SK-N-SH (cell line): ENCODE results near the gene ALPK3. TPM values are rescaled to one million over a fixed set of nuclear protein-coding genes. Genes with fewer than 3 reads are reported as not detected.

Source experiments
- CTCF ChIA-PET: fragments of 300-600, 350-600 bp; formaldehyde crosslinking; extraction: SDS; loops from one replicate; lab custom pipeline; 2021; lab: Yijun Ruan, JAX
- POLR2A ChIA-PET: fragments of 350-600 bp; sonication (Branson Sonifier 250); formaldehyde crosslinking; extraction: SDS; loops from one replicate; lab custom pipeline; 2020; ENCODE audit warnings: antibody characterized with exemption, inconsistent platforms; lab: Yijun Ruan, JAX
- DNase-seq: peaks from one replicate; pipeline ENCODE4 v3.0.0; 2012
- H2AFZ ChIP-seq: fragments of 200-600 bp; sonication (generic); 2 replicates; pipeline ENCODE4 v1.8.1; 2016; ENCODE audit warnings: antibody characterized with exemption, mild to moderate bottlenecking, low read depth
- H3F3A ChIP-seq: fragments of 200-600 bp; sonication (generic); replicated peaks from 2 replicates; pipeline ENCODE3; 2016; ENCODE audit warnings: antibody characterized with exemption, mild to moderate bottlenecking; ENCODE audit not compliant: insufficient read depth
- H3K27ac ChIP-seq, 2 experiments: fragments of 200-500 bp in 1 of 2; fragments of 200-600 bp in 1 of 2; sonication (Bioruptor generic) in 1 of 2; sonication (generic), shearing (Covaris generic) in 1 of 2; 2 replicates each; pipeline versions ENCODE4 v1.5.1 to v1.6.1; 2014 to 2016; ENCODE audit warnings: low read depth in 2 of 2, inconsistent platforms in 1 of 2, low read length in 1 of 2, mild to moderate bottlenecking in 1 of 2, mixed read lengths in 1 of 2
- H3K27me3 ChIP-seq: fragments of 200-600 bp; sonication (generic), shearing (Covaris generic); 2 replicates; pipeline ENCODE4 v1.6.1; 2016; ENCODE audit warnings: mixed run types; ENCODE audit not compliant: insufficient read depth
- H3K36me3 ChIP-seq, 2 experiments: fragments of 200-500 bp in 1 of 2; fragments of 200-600 bp in 1 of 2; sonication (Bioruptor generic) in 1 of 2; sonication (generic) in 1 of 2; replicated peaks in 1 of 2; 2 replicates each; pipeline versions ENCODE3 to v1.5.1; 2014 to 2016; ENCODE audit warnings: low read length in 1 of 2, mild to moderate bottlenecking in 1 of 2; ENCODE audit not compliant: insufficient read depth in 2 of 2, control insufficient read depth in 1 of 2
- H3K4me1 ChIP-seq, 2 experiments: fragments of 200-500 bp in 1 of 2; fragments of 200-600 bp in 1 of 2; sonication (Bioruptor generic) in 1 of 2; sonication (generic), shearing (Covaris generic) in 1 of 2; 2 replicates each; pipeline versions ENCODE4 v1.5.1 to v1.6.1; 2014 to 2016; ENCODE audit warnings: low read depth in 1 of 2, low read length in 1 of 2, mixed run types in 1 of 2; ENCODE audit not compliant: insufficient read depth in 2 of 2, control insufficient read depth in 1 of 2
- H3K4me2 ChIP-seq: fragments of 200-600 bp; sonication (generic), shearing (Covaris generic); 2 replicates; pipeline ENCODE4 v1.6.1; 2017; ENCODE audit warnings: mixed run types
- H3K4me3 ChIP-seq, 2 experiments: fragments of 200-500 bp in 1 of 2; fragments of 200-600 bp in 1 of 2; sonication (Bioruptor generic) in 1 of 2; sonication (generic), shearing (Covaris generic) in 1 of 2; 2 replicates each; pipeline versions ENCODE4 v1.5.1 to v1.8.1; 2014 to 2016; ENCODE audit warnings: low read depth in 2 of 2, inconsistent platforms in 1 of 2, low read length in 1 of 2, mild to moderate bottlenecking in 1 of 2, mixed read lengths in 1 of 2, moderate library complexity in 1 of 2
- H3K79me2 ChIP-seq: fragments of 200-600 bp; sonication (generic); 2 replicates; pipeline ENCODE4 v1.8.1; 2017; ENCODE audit warnings: mild to moderate bottlenecking; ENCODE audit not compliant: insufficient read depth
- H3K9ac ChIP-seq: fragments of 200-600 bp; sonication (generic); 2 replicates; pipeline ENCODE4 v1.6.1; 2017; ENCODE audit warnings: mixed run types
- H3K9me2 ChIP-seq: fragments of 200-600 bp; sonication (generic); 2 replicates; pipeline ENCODE4 v1.6.1; 2017; ENCODE audit warnings: mixed run types
- H3K9me3 ChIP-seq: fragments of 200-600 bp; sonication (generic); 2 replicates; pipeline ENCODE4 v1.6.1; 2017; ENCODE audit warnings: mixed run types, mild to moderate bottlenecking, moderate library complexity
- H4K20me1 ChIP-seq: fragments of 200-600 bp; sonication (generic); 2 replicates; pipeline ENCODE4 v1.6.1; 2017; ENCODE audit warnings: mild to moderate bottlenecking, mixed run types; ENCODE audit not compliant: insufficient read depth
- ELF1 ChIP-seq: IDR thresholded peaks from 2 replicates; pipeline ENCODE4 v1.4.0; 2012
- EZH2phosphoT487 ChIP-seq: fragments of 200-600 bp; sonication (generic); IDR thresholded peaks from 2 replicates; pipeline ENCODE4 v1.6.1; 2017; ENCODE audit warnings: low read depth, mixed run types, mild to moderate bottlenecking, antibody characterized with exemption, moderate library complexity, borderline replicate concordance
- FOSL2 ChIP-seq: IDR thresholded peaks from 2 replicates; pipeline ENCODE4 v1.4.0; 2012; ENCODE audit warnings: low read depth, mild to moderate bottlenecking, moderate library complexity, borderline replicate concordance
- FOXJ3 ChIP-seq: sonication (generic); formaldehyde crosslinking; IDR thresholded peaks from 2 replicates; pipeline ENCODE4 v1.5.1; 2020; ENCODE audit warnings: mild to moderate bottlenecking, missing genetic modification reagents
- GATA2 ChIP-seq: sonication (generic); formaldehyde crosslinking; IDR thresholded peaks from 2 replicates; pipeline ENCODE4 v1.5.0; 2020; ENCODE audit warnings: mild to moderate bottlenecking, missing genetic modification reagents
- WGBS: methylation state at CpG from one replicate; pipeline ENCODE4 v1.1.6; 2017; ENCODE audit warnings: low lambda C conversion rate; 5-methylcytosine and 5-hydroxymethylcytosine counted together
- polyA plus RNA-seq, 3 experiments: library from polyadenylated mRNA; depleted of rRNA; stranded (reverse); fragments of >200 nt; gene quantifications; 2 replicates each; pipeline ENCODE4 v1.2.3, GENCODE V29; 2012
- TF ChIP-seq, protein P1 (sequence below): IDR thresholded peaks from 2 replicates; pipeline ENCODE4 v1.6.1; 2012; ENCODE audit warnings: mild to moderate bottlenecking, low read depth, low read length, moderate library complexity
- TF ChIP-seq, protein P2 (sequence below): IDR thresholded peaks from 2 replicates; pipeline ENCODE4; 2012
- TF ChIP-seq, protein P3 (sequence below): fragments of 200-600 bp; sonication (generic); IDR thresholded peaks from 2 replicates; pipeline ENCODE4 v1.6.1; 2017; ENCODE audit warnings: antibody characterized with exemption, mild to moderate bottlenecking, moderate library complexity
- TF ChIP-seq, protein P4 (sequence below): fragments of 150-350 bp; IDR thresholded peaks from 2 replicates; pipeline ENCODE4 v1.6.1; 2016; ENCODE audit warnings: mild to moderate bottlenecking, low read depth, low read length

Gene ALPK3
- polyA plus RNA-seq, 1 of the 3 experiments (the other 2 are of a cell fraction): 0.16 TPM

DNA sequence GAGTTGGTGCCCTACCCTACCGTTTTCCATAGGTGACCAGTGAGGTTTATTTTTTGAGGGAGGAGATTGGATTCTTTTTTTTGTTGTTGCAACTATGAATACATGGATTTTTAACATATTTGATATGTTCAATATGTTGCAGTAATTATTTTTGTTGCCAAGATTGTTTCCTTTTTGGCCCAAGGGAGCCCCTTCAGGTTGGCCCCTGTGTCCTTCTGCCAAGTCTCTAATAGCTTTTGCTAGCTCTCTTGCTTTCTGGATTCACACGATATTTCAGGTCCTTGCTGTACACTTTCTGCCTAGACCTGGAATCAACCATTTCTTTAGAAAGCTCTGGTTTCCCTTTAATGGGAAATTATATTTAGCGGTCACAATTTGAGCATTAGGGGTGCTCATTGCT lies 44.6 kb downstream of the ALPK3 start:
- Histone ChIP-seq H3K27ac (no peak overlapping the region), H3K4me2 (no peak overlapping the region), H3K9ac (no peak overlapping the region), H3K4me3 (no peak overlapping the region), H3F3A (no peaks in the 10 kb centered on the region), H2AFZ (no peak overlapping the region), H3K79me2 (no peaks in the 10 kb centered on the region), H3K9me3 (no peaks in the 10 kb centered on the region), H3K36me3 (no peaks in the 10 kb centered on the region), H3K27me3 (no peaks in the 10 kb centered on the region), H4K20me1 (no peaks in the 10 kb centered on the region), H3K4me1 (peaks cover 0 to 6% of the 10 kb centered on the region in 2 experiments; a peak in 1 of 4 replicates), H3K9me2 (no peaks in the 10 kb centered on the region)
- CTCF ChIA-PET: interaction anchor here (1.4 to 1.5 kb wide), 3 partner anchors 11 to 66 kb away, joined by 3 to 4 read pairs (median 3); no protein-coding TSS in a partner anchor
- POLR2A ChIA-PET: no interaction called here
- no peak for DNase-seq
- TF ChIP-seq, protein P1, sequence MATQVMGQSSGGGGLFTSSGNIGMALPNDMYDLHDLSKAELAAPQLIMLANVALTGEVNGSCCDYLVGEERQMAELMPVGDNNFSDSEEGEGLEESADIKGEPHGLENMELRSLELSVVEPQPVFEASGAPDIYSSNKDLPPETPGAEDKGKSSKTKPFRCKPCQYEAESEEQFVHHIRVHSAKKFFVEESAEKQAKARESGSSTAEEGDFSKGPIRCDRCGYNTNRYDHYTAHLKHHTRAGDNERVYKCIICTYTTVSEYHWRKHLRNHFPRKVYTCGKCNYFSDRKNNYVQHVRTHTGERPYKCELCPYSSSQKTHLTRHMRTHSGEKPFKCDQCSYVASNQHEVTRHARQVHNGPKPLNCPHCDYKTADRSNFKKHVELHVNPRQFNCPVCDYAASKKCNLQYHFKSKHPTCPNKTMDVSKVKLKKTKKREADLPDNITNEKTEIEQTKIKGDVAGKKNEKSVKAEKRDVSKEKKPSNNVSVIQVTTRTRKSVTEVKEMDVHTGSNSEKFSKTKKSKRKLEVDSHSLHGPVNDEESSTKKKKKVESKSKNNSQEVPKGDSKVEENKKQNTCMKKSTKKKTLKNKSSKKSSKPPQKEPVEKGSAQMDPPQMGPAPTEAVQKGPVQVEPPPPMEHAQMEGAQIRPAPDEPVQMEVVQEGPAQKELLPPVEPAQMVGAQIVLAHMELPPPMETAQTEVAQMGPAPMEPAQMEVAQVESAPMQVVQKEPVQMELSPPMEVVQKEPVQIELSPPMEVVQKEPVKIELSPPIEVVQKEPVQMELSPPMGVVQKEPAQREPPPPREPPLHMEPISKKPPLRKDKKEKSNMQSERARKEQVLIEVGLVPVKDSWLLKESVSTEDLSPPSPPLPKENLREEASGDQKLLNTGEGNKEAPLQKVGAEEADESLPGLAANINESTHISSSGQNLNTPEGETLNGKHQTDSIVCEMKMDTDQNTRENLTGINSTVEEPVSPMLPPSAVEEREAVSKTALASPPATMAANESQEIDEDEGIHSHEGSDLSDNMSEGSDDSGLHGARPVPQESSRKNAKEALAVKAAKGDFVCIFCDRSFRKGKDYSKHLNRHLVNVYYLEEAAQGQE: no peak
- TF ChIP-seq, protein P2, sequence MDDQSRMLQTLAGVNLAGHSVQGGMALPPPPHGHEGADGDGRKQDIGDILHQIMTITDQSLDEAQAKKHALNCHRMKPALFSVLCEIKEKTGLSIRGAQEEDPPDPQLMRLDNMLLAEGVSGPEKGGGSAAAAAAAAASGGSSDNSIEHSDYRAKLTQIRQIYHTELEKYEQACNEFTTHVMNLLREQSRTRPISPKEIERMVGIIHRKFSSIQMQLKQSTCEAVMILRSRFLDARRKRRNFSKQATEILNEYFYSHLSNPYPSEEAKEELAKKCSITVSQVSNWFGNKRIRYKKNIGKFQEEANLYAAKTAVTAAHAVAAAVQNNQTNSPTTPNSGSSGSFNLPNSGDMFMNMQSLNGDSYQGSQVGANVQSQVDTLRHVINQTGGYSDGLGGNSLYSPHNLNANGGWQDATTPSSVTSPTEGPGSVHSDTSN: no peak
- TF ChIP-seq FOXJ3: no peak
- TF ChIP-seq, protein P3, sequence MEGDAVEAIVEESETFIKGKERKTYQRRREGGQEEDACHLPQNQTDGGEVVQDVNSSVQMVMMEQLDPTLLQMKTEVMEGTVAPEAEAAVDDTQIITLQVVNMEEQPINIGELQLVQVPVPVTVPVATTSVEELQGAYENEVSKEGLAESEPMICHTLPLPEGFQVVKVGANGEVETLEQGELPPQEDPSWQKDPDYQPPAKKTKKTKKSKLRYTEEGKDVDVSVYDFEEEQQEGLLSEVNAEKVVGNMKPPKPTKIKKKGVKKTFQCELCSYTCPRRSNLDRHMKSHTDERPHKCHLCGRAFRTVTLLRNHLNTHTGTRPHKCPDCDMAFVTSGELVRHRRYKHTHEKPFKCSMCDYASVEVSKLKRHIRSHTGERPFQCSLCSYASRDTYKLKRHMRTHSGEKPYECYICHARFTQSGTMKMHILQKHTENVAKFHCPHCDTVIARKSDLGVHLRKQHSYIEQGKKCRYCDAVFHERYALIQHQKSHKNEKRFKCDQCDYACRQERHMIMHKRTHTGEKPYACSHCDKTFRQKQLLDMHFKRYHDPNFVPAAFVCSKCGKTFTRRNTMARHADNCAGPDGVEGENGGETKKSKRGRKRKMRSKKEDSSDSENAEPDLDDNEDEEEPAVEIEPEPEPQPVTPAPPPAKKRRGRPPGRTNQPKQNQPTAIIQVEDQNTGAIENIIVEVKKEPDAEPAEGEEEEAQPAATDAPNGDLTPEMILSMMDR: no peak
- no peak for TF ChIP-seq GATA2 (CRISPR knock-in tag)
- TF ChIP-seq FOSL2: no peak
- TF ChIP-seq ELF1: no peak
- TF ChIP-seq EZH2phosphoT487: no peak
- TF ChIP-seq, protein P4, sequence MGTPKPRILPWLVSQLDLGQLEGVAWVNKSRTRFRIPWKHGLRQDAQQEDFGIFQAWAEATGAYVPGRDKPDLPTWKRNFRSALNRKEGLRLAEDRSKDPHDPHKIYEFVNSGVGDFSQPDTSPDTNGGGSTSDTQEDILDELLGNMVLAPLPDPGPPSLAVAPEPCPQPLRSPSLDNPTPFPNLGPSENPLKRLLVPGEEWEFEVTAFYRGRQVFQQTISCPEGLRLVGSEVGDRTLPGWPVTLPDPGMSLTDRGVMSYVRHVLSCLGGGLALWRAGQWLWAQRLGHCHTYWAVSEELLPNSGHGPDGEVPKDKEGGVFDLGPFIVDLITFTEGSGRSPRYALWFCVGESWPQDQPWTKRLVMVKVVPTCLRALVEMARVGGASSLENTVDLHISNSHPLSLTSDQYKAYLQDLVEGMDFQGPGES: no peak
- 89% methylated on average over 3 of the region's 3 CpGs for WGBS
